ENCODE measurements around the gene CTU2. TPM values are rescaled to one million over a fixed set of nuclear protein-coding genes. Genes with fewer than 3 reads are reported as not detected.

CTU2 gene
- polyA plus RNA-seq, 1 donor (not counting 4 experiments of a cell fraction or from before 2014, with no cell fraction given) = 6.3 TPM

GRCh38 chr16:88686062-88686438 is 20.3 kb upstream of the CTU2 start:
- Histone ChIP-seq H3K27ac (ENCODE audit: control insufficient read depth, insufficient read depth, low read length) (no peak overlapping the region), H3K9me1 (ENCODE audit: control insufficient read depth, extremely low read depth, insufficient read depth, low read length) (no peaks in the 10 kb centered on the region), H3K36me3 (ENCODE audit: control insufficient read depth in 2 of 2, extremely low read depth in 1 of 2, insufficient read depth in 2 of 2, low read length in 2 of 2) (no peaks in the 10 kb centered on the region), H3K9me3 (ENCODE audit: control insufficient read depth, low read depth, low read length) (no peaks in the 10 kb centered on the region), H3K79me2 (ENCODE audit: control insufficient read depth, insufficient read depth, low read length) (no peaks in the 10 kb centered on the region), H3K4me3 (ENCODE audit: control insufficient read depth in 2 of 3, extremely low read depth in 1 of 3, insufficient read depth in 2 of 3, low read depth in 1 of 3, low read length in 3 of 3) (peak overlapping the region; percentile 47 to 67 (median 64)), H3K4me2 (ENCODE audit: control insufficient read depth, extremely low read depth, insufficient read depth, low read depth, low read length) (peak overlapping the region; percentile 85), H3K9ac (ENCODE audit: control insufficient read depth, extremely low read depth, insufficient read depth, low read length) (peak overlapping the region; percentile 22), H3K27me3 (ENCODE audit: control insufficient read depth, extremely low read depth, insufficient read depth, low read length) (peaks cover 67% of the 10 kb centered on the region), H2AFZ (ENCODE audit: control insufficient read depth, low read length) (peak overlapping the region; percentile 6), H4K20me1 (ENCODE audit: control insufficient read depth, extremely low read depth, insufficient read depth, low read length) (peaks cover 2% of the 10 kb centered on the region), H3K4me1 (ENCODE audit: control insufficient read depth, extremely low read depth, insufficient read depth, low read length) (peaks cover 14% of the 10 kb centered on the region)
- TF ChIP-seq CTCF (optimal IDR thresholded peaks at IDR 0.05 in 1 of 3, IDR thresholded peaks at IDR 0.05 in 1 of 3, conservative IDR thresholded peaks at IDR 0.05 in 1 of 3; ENCODE audit: extremely low read depth in 1 of 3, insufficient read depth in 2 of 3, low read length in 3 of 3) (no peak), EZH2 (IDR thresholded peaks at IDR 0.05; ENCODE audit: low read length) (no peak)
- FAIRE-seq = no peak
- dilution Hi-C loops (cut with MboI; ENCODE audit: extremely low pct_ligation_motif_present, low sequenced_read_pairs) = no loop called here
- DNase-seq (ENCODE audit: low read depth, low spot score) = no peak

GRCh38 chr16:88686439-88687253 is 19.7 kb upstream of the CTU2 start, which contains the start of gene SNAI3:
TSS of gene SNAI3 (minus strand) at chr16:88686507. CDS start at chr16:88686406, 101 bp downstream.
- FAIRE-seq (no peak), DNase-seq (ENCODE audit: low read depth, low spot score) (no peak)
- no peaks in the 10 kb centered on the region for H3K9me3 ChIP-seq (ENCODE audit: control insufficient read depth, low read depth, low read length)
- TF ChIP-seq CTCF (optimal IDR thresholded peaks at IDR 0.05 in 1 of 3, IDR thresholded peaks at IDR 0.05 in 1 of 3, conservative IDR thresholded peaks at IDR 0.05 in 1 of 3; ENCODE audit: extremely low read depth in 1 of 3, insufficient read depth in 2 of 3, low read length in 3 of 3) = no peak
- peak; percentile 61 for TF ChIP-seq EZH2 (IDR thresholded peaks at IDR 0.05; ENCODE audit: low read length)
- H3K4me2 ChIP-seq (ENCODE audit: control insufficient read depth, extremely low read depth, insufficient read depth, low read depth, low read length) = peak within 1 kb of the TSS; percentile 85
- H3K27ac ChIP-seq (ENCODE audit: control insufficient read depth, insufficient read depth, low read length) = no peak within 1 kb of the TSS
- H3K9me1 ChIP-seq (ENCODE audit: control insufficient read depth, extremely low read depth, insufficient read depth, low read length) = no peaks in the 10 kb centered on the region
- peaks cover 14% of the 10 kb centered on the region for H3K4me1 ChIP-seq (ENCODE audit: control insufficient read depth, extremely low read depth, insufficient read depth, low read length)
- peak within 1 kb of the TSS; percentile 33 for H3K9ac ChIP-seq (ENCODE audit: control insufficient read depth, extremely low read depth, insufficient read depth, low read length)
- peak within 1 kb of the TSS; percentile 6 for H2AFZ ChIP-seq (ENCODE audit: control insufficient read depth, low read length)
- no peaks in the 10 kb centered on the region for H3K36me3 ChIP-seq (ENCODE audit: control insufficient read depth in 2 of 2, extremely low read depth in 1 of 2, insufficient read depth in 2 of 2, low read length in 2 of 2)
- dilution Hi-C loops (cut with MboI; ENCODE audit: extremely low pct_ligation_motif_present, low sequenced_read_pairs) = no loop called here
- no peaks in the 10 kb centered on the region for H3K79me2 ChIP-seq (ENCODE audit: control insufficient read depth, insufficient read depth, low read length)
- H3K4me3 ChIP-seq (ENCODE audit: control insufficient read depth in 2 of 3, extremely low read depth in 1 of 3, insufficient read depth in 2 of 3, low read depth in 1 of 3, low read length in 3 of 3) = peak within 1 kb of the TSS; percentile 47 to 67 (median 64)
- H4K20me1 ChIP-seq (ENCODE audit: control insufficient read depth, extremely low read depth, insufficient read depth, low read length) = peaks cover 2% of the 10 kb centered on the region
- H3K27me3 ChIP-seq (ENCODE audit: control insufficient read depth, extremely low read depth, insufficient read depth, low read length) = peaks cover 66% of the 10 kb centered on the region

Measured in keratinocyte (primary cell).